HG03095 (cell line): ENCODE results near the gene MLKL.
"Not testable (repeated sequence)": the region's sequence is repeated elsewhere in the genome, so short reads cannot be mapped to it uniquely, and the experiment has no call there.

Experiments
- ATAC-seq: cut with Tn5 transposase; IDR thresholded peaks from one replicate; pipeline ENCODE4 v1.9.1; 2021; ENCODE audit warnings: moderate library complexity; ENCODE audit not compliant: unreplicated experiment

MLKL gene

DNA sequence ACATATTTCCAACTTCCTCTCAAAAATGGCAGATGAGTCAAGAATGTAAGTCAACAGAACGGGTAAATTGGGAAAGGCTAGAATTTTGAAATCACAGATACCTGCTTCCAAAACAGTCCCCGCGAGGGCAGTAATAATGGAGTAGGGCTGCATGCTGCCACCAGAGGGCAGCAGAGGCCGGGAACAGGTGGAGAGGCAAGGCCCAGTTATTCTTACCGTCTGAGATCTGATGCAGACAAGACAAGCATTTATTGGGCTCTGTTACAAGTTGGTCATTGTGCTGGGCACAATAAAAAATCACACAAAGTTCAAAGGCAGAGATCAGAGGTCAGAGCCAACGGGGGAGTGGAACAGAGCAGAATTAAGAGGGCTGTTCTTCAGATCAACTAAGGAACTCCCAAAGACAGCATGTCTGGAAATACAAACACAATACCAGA is 8.8 kb upstream of the MLKL start:
- peak; percentile 85 for ATAC-seq

GRCh38 chr16:74700116-74700437 is 585 bp downstream of the MLKL start:
- ATAC-seq, result no peak

DNA sequence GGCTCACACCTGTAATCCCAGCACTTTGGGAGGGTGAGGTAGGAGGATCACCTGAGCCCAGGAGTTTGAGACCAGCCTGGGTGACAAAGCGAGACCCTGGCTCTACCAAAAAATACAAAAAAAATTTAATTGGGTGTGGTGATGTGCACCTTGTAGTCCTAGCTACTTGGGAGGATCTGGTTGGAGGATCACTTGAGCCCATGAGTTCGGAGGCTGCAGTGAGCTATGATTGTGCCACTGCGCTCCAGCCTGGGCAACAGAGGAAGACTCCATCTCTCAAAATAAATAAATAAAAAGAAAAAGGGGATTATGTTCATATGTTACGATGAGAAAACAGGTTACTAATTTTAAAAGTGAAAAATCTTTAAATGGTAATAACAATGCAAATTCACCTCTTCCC is 996 bp downstream of the MLKL start:
- no peak for ATAC-seq

DNA sequence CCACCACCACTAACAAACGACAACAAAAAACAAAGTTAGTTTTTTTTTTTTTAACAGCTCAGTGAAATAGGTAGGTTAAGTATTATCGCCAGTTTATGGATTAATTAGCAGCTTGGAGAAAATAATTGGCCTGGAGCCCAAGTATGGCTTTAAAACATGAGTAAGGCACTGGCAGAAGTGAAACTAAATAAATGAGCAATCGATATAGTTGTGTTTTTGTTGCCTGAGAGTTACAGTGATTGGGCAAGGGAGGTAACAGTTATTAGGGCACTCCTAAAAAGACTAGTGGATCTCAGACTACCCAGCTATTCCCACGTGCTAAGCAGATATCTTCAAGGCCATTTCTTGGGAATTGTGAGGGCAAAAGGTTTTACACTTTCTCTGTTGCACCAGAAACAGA is 2.4 kb downstream of the MLKL start:
- no peak for ATAC-seq

GRCh38 chr16:74695450-74696422 is 4.9 kb downstream of the MLKL start:
- ATAC-seq, result peak; percentile 85

DNA sequence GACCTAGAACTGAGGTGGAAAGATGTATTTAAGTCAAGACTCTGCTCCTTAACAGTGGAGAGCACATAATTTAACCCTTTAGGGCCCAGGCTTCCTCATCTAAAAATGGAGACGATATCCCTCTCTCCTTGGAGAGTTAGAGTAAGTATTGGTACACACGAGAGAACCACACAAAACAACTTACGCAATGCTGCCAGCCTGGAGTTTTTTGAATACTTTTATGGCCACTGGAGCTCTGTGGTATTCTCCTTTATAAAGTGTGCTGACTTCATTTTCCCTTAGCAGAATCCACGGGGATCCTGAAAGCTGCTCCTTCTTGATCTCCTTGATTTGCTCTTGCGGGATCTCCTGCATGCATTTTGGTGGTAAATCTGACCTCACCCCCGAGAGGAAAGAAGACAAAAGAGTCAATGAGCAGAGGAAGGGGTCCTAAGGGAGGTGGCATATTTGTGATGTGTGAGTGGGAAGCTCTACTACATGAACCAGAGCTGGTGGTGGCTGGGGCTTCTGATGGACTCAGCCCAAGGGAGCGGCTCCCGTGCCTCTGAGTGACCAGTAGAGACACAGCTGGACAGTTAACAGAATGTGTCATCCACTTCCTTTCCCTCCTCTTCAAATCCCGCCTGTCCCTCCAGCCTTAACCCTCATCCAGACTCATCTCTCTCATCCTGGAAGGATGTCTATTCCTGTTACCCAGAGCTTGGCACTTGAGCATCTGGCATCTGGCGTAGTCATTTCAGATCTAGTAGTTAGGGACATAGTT is 9.4 kb downstream of the MLKL start:
- no peak for ATAC-seq

DNA sequence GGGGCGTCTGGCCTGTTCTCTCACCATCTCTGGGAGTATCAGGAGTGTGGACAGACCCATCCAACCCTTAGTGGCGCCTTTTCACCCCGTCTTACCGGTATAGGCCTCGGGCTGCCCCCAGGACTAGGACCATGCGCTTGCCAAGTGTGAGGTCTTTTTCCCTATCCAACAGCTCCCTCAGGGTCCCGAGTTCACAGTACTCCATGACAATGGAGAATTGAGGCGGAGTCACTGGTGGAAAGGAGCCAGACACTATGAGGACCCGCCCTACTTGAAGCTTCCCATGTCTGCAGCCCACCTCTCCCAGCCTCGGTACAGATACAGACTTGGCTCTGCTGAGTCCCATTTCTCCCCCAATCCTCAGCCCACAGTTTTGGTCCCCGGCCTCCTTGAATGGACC is 18.1 kb downstream of the MLKL start:
- no peak for ATAC-seq

- ATAC-seq, result no peak
These were observed 20.0 kb downstream of the MLKL start for GRCh38 chr16:74680681-74681080.

GRCh38 chr16:74679983-74680382 is 20.7 kb downstream of the MLKL start:
- no peak for ATAC-seq

DNA sequence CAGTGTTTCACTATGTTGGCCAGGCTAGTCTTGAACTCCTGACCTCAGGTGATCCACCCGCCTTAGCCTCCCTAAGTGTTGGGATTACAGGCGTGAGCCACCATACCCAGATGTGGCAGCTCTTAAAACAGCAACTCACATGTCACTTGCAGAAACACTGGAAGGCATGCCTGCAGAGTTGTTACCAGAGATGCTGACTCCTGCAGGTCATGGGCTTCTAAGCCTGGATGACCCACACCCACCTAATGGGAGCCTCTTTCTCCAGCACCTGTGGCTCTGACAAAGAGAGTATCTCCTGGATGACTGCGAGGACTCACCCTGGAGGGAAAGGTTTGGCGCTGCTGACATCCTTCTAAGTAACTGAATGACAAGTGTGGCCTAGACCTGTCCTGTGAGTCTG is 22.8 kb downstream of the MLKL start:
- no peak for ATAC-seq

DNA sequence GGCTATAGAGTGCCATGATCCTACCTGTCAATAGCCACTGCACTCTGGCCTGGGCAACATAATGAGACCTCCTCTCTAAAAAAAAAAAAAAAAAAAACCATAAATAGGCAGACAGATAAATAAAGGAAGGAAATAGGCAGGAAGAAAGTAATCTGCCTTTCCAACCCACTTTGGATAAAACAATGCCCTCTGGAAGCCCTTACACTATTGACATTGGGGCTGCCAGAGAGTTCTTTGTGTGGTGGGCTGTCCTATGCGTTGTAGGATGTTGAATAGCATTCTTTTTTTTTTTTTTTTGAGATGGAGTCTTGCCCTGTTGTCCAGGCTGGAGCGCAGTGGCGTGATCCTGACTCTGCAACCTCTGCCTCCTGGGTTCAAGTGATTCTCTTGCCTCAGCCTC is 26.8 kb downstream of the MLKL start:
- ATAC-seq, result no peak

GRCh38 chr16:74668877-74669276 is 31.8 kb downstream of the MLKL start:
- not testable (repeated sequence) for ATAC-seq

DNA sequence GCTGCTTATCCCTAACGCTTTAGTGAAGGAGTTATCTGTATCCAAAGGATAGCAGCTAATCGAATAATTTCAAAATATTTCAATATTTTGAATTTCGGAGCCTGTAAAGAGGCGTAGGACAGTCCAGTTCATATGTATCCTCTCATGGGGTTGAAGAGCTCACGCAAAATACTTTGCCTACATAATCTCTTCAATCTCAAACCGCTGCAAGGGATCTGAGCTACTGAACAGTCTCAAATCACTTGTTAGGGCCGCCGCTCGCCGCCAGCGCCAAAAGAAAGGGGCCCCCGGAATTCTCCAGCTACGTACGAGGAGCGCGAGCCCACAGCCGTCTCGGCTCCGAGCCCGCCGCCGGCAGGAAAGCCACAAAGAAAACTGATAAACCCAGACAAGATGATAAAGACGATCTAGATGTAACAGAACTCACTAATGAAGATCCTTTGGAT is 33.4 kb downstream of the MLKL start:
- ATAC-seq, result no peak

DNA sequence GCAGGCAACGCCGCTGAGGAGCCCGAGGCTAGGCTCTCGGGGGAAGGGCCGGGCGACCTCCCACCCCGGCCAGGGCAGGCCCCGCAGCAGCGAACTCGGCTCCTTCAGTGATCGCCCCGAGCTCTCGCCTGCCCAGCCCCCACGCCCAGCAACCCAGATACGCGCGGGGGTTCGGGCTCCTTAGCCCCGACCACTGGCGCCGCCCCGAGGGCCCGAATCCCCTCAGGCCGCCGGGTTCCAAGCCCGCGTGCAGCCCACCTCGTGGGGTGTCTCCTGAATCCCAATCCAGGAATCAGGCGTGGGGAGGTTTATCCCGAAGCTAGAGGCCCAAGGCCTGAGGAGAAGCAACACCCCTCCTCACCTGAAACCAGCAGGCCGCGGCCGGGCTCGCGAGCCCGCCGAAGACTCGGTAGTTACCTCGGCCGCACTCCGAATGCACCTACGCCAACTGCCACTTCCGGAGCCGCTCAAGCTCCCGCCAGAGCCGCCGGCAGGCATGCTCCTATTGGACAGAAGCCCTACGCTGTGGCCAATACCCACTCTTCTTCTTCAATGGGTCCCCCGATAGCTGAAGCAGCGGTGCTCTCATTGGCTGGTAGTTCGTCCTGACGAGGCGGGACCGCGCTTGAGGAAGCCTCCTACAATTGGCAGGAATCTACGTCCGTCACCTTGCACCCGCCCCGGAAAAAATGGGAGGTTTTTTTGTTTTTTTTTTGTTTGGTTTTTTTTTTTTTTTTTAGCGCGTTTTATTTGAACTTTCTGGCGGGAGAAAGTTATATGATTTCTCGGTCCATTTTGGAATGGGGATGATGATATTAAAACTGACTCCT is 34.0 kb downstream of the MLKL start, which contains the start of gene RFWD3:
Gene RFWD3, minus strand, starts transcription at position 453 of the 830 bp plus-strand sequence. CDS start 5,428 bp downstream, outside the sequence.
- ATAC-seq, result peak; percentile 100

DNA sequence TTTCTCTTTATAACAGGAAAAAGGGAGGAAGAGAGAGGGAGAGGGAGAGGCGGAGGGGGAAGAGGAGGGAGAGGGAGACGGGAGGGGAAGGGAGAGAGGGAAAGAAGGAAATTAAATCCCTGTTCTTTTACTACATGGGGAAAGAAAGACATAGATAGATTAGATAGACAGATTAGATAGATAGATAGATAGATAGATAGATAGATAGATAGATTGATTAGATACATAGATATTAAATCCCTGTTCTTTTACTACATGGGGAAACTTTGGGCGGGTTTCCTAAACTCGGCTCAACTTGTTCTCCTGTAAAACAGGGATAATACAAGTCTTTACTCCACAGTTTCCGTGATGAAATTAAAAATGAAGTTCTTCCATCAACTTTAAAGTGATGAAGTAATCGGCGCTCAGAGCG is 34.6 kb downstream of the MLKL start:
- ATAC-seq, result no peak

GRCh38 chr16:74661064-74661463 is 39.6 kb downstream of the MLKL start:
- no peak for ATAC-seq

DNA sequence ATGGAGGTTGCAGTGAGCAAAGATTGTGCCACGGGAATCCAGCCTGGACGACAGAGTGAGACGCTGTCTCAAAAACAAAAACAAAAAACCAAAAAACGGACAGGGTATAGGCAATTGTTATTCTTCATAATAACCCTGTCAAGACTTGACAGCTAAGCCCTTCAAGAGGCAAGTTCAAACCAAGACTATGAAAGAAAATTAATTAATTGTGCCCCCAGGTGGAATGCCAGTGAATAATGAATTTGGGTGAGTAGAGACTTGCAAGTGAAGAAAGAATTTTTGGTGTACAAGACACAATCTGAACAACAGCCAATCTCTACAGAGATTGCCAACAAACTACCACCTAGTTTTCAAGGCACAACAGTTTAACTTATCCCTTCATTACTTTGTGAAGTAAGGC is 40.3 kb downstream of the MLKL start:
- no peak for ATAC-seq

GRCh38 chr16:74659041-74659440 is 41.6 kb downstream of the MLKL start:
- ATAC-seq, result no peak

GRCh38 chr16:74657870-74658642 is 42.6 kb downstream of the MLKL start:
- no peak for ATAC-seq

DNA sequence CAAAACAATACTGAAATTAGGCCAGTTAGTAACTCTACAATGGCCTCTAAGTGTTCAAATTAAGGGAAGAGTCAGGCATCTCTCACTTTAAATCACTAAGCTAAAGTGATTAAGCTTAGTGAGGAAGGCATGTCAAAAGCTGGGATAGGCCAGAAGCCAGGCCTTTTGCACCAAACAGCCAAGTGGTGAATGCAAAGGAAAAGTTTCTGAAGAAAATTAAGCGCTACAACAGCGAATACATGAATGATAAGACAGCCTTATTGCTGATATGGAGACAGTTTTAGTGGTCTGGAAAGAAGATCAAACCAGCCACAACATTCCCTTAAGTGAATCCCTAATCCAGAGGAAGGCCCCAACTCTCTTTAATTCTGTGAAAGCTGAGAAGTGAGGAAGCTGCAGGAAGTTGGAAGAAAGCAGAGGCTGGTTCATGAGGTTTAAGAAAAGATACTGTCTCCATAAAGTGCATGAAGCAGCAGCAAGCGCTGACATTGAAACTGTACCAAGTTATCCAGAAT is 46.1 kb downstream of the MLKL start:
- no peak for ATAC-seq
